Right lobe of liver (tissue), 6 donors: ENCODE data around the gene NUTF2. TPM values are rescaled to one million over a fixed set of nuclear protein-coding genes. Genes with fewer than 3 reads are reported as not detected.
A peak's percentile ranks its signal among the peaks of the same experiment; 100 is the strongest.

Experiments
- ATAC-seq, 4 donors: fragments of 200-7000 bp; cut with Tn5 transposase; one replicate each; pipeline ENCODE4 v1.9.1; 2020; ENCODE audit warnings: mild to moderate bottlenecking in 4 of 4, moderate library complexity in 4 of 4
- DNase-seq, 3 donors: peaks; one replicate each; pipeline ENCODE4 v3.0.0-alpha.2; 2020
- H3K27ac ChIP-seq, 3 donors: fragments of 200-600 bp; one replicate each; pipeline ENCODE4 v1.8.0; 2022
- H3K27me3 ChIP-seq, 2 donors: fragments of 200-600 bp; one replicate each; pipeline ENCODE4 v1.8.0; 2022
- H3K36me3 ChIP-seq, 4 donors: fragments of 200-600 bp; sonication (generic) in 1 of 4; one replicate each; pipeline versions ENCODE4 v1.5.1 to v1.8.0; 2017 to 2022; ENCODE audit warnings: control low read depth in 1 of 4
- H3K4me1 ChIP-seq, 4 donors: fragments of 200-600 bp; sonication (generic) in 1 of 4; one replicate each; pipeline versions ENCODE4 v1.5.1 to v1.8.0; 2017 to 2022; ENCODE audit warnings: control low read depth in 1 of 4
- H3K4me3 ChIP-seq, 3 donors: fragments of 200-600 bp; one replicate each; pipeline ENCODE4 v1.8.0; 2022
- H3K9me3 ChIP-seq, 4 donors: fragments of 200-600 bp; sonication (generic) in 1 of 4; one replicate each; pipeline versions ENCODE4 v1.5.1 to v1.8.0; 2017 to 2022; ENCODE audit warnings: control low read depth in 1 of 4
- CTCF ChIP-seq, 4 donors: fragments of 200-600 bp in 3 of 4; fragments of 450-650 bp in 1 of 4; IDR thresholded peaks; one replicate each; pipeline versions ENCODE4 v1.5.1 to v1.8.0; 2016 to 2022; ENCODE audit warnings: antibody characterized with exemption in 4 of 4, mild to moderate bottlenecking in 2 of 4
- POLR2A ChIP-seq: fragments of 450-650 bp; IDR thresholded peaks from one replicate; pipeline ENCODE4 v1.6.1; 2017; ENCODE audit warnings: antibody characterized with exemption, mild to moderate bottlenecking
- WGBS: methylation state at CpG from one replicate; pipeline ENCODE4 v1.1.6; 2018; ENCODE audit warnings: low coverage, low lambda C conversion rate; ENCODE audit not compliant: insufficient coverage; ENCODE audit errors: missing lambda C conversion rate; 5-methylcytosine and 5-hydroxymethylcytosine counted together
- intact Hi-C, 2 donors: fragments of 100-400 bp; cut with DNase I; formaldehyde crosslinking; loops; one replicate each; pipeline versions ENCODE4 v1.11.2 to v1.14.1; 2022
- long read RNA-seq: library from polyadenylated mRNA; unstranded; transcript quantifications from one replicate; pipeline ENCODE4 v2.0.0, GENCODE V29; 2019
- total RNA-seq, 6 experiments: library from RNA; depleted of rRNA in 2 of 6; stranded (reverse); fragments of >200 nt in 2 of 6; fragmentation: NEBNext Ultra II Directional in 3 of 6; extraction: Animal tissue kit (Norgen Biotek cat#: 25700) in 3 of 6; gene quantifications; one replicate each; pipeline versions ENCODE4 v1.1.0 to v1.2.4, GENCODE V29; 2016 to 2023
- donor health status: DM: no; HTN: yes; CAD: no.
- donor health status: DM: no; HTN: no; CAD: no.
- donor health status: DM: no; HTN: no; CAD: no.
- donor health status: DM: no; HTN: yes; CAD: no.
- donor health status: DM: no; HTN: yes; CAD: no.

The NUTF2 gene
- 10 to 100 TPM; 23.4 to 67.8 (median 33.9) TPM for total RNA-seq
- long read RNA-seq, transcript NUTF2-201 (5 exons, 2,321 nt), result major isoform, 5 of 6 reads
- long read RNA-seq, partial matches to known transcripts, result 1 of 6 reads
- long read RNA-seq, other reads (novel, unspliced or antisense), result 0 of 6 reads

- Histone ChIP-seq H3K9me3 (no peaks in the 10 kb centered on the region), H3K27me3 (no peaks in the 10 kb centered on the region), H3K27ac (peak within 1 kb of the TSS; percentile 89 to 92 (median 90)), H3K4me3 (peak within 1 kb of the TSS; percentile 85 to 100 (median 96)), H3K4me1 (peaks cover 0 to 41% (median 12%) of the 10 kb centered on the region in 4 donors), H3K36me3 (no peaks in the 10 kb centered on the region)
- WGBS, result 0% methylated on average over 1 of the region's 57 CpGs
- DNase-seq (peak; percentile 96 to 97 (median 97)), ATAC-seq (peak; percentile 81 to 89 (median 84))
- TF ChIP-seq POLR2A, result peak; percentile 65
- peak in 1 of 4 donors; percentile 8 for TF ChIP-seq CTCF (IDR thresholded peaks at IDR 0.05)
- intact Hi-C loops, result no loop called here
Measured at GRCh38 chr16:67846320-67847063, at the start of gene NUTF2. Gene NUTF2 (plus strand): TSS chr16:67846933. CDS start chr16:67865131, 18,198 bp downstream.

- ATAC-seq (peak in 1 of 4 donors; percentile 18), DNase-seq (no peak)
- Histone ChIP-seq H3K27me3 (no peaks in the 10 kb centered on the region), H3K27ac (no peak overlapping the region), H3K36me3 (peaks cover 0 to 51% (median 8%) of the 10 kb centered on the region in 4 donors), H3K4me1 (peaks cover 0 to 25% (median 5%) of the 10 kb centered on the region in 4 donors), H3K9me3 (no peaks in the 10 kb centered on the region), H3K4me3 (no peak overlapping the region)
- TF ChIP-seq POLR2A, result no peak
- 86% methylated on average over 1 of the region's 7 CpGs for WGBS
- intact Hi-C loops, result loop anchor here in 1 of 2 donors (10.0 kb wide), 1 partner anchor 126 kb away; no protein-coding TSS in a partner anchor
Measured at GRCh38 chr16:67800338-67800926, 46.3 kb upstream of the NUTF2 start.

- intact Hi-C loops, result loop anchor here in 1 of 2 donors (10.0 kb wide), 1 partner anchor 126 kb away; no protein-coding TSS in a partner anchor
- H3K27me3 ChIP-seq, result no peaks in the 10 kb centered on the region
- peaks cover 0 to 25% (median 6%) of the 10 kb centered on the region in 4 donors for H3K4me1 ChIP-seq
- ATAC-seq, result no peak
- H3K4me3 ChIP-seq, result no peak overlapping the region
- no peak for DNase-seq
- H3K9me3 ChIP-seq, result no peaks in the 10 kb centered on the region
- 83% methylated on average over 1 of the region's 1 CpG for WGBS
- H3K36me3 ChIP-seq, result peaks cover 0 to 49% (median 8%) of the 10 kb centered on the region in 4 donors
- TF ChIP-seq CTCF (IDR thresholded peaks at IDR 0.05) (no peak), POLR2A (no peak)
- no peak overlapping the region for H3K27ac ChIP-seq
Measured at GRCh38 chr16:67801241-67801640, 45.5 kb upstream of the NUTF2 start.

- ATAC-seq (no peak), DNase-seq (no peak)
- TF ChIP-seq CTCF (IDR thresholded peaks at IDR 0.05) (no peak), POLR2A (no peak)
- Histone ChIP-seq H3K36me3 (peaks cover 0 to 44% (median 8%) of the 10 kb centered on the region in 4 donors), H3K27me3 (no peaks in the 10 kb centered on the region), H3K9me3 (no peaks in the 10 kb centered on the region), H3K4me1 (peaks cover 0 to 25% (median 6%) of the 10 kb centered on the region in 4 donors), H3K27ac (no peak overlapping the region), H3K4me3 (no peak overlapping the region)
- intact Hi-C loops, result loop anchor here in 1 of 2 donors (10.0 kb wide), 1 partner anchor 127 kb away; no protein-coding TSS in a partner anchor
- WGBS, result 83% methylated on average over 1 of the region's 2 CpGs
Measured at GRCh38 chr16:67801883-67802282, 44.9 kb upstream of the NUTF2 start.
